HG02884 (cell line): ENCODE results near the gene ARHGAP5.

Experiments
- ATAC-seq: cut with Tn5 transposase; IDR thresholded peaks from one replicate; pipeline ENCODE4 v1.9.1; 2021; ENCODE audit warnings: mild to moderate bottlenecking, moderate library complexity; ENCODE audit not compliant: unreplicated experiment

ARHGAP5 gene

GRCh38 chr14:32074887-32075572, 2.1 kb upstream of the ARHGAP5 start:
- ATAC-seq: no peak

GRCh38 chr14:32075672-32076277, 1.3 kb upstream of the ARHGAP5 start:
- no peak for ATAC-seq

GRCh38 chr14:32076278-32077080, 625 bp upstream of the ARHGAP5 start:
- peak; percentile 40 for ATAC-seq

GRCh38 chr14:32078023-32078857, 1.1 kb downstream of the ARHGAP5 start:
- ATAC-seq: no peak

GRCh38 chr14:32078858-32079216, 1.7 kb downstream of the ARHGAP5 start:
- no peak for ATAC-seq

- ATAC-seq: no peak
Measured at GRCh38 chr14:32079264-32079663, 2.2 kb downstream of the ARHGAP5 start.

GRCh38 chr14:32080001-32080510, 3.0 kb downstream of the ARHGAP5 start:
- ATAC-seq: no peak

- ATAC-seq: no peak
Measured at GRCh38 chr14:32081901-32082300, 4.8 kb downstream of the ARHGAP5 start.

- no peak for ATAC-seq
Measured at GRCh38 chr14:32083315-32083624, 6.2 kb downstream of the ARHGAP5 start.

- ATAC-seq: no peak
Measured at GRCh38 chr14:32083789-32084188, 6.7 kb downstream of the ARHGAP5 start.

- no peak for ATAC-seq
Measured at GRCh38 chr14:32085182-32085844, 8.2 kb downstream of the ARHGAP5 start.

- ATAC-seq: no peak
Measured at GRCh38 chr14:32085845-32086383, 8.8 kb downstream of the ARHGAP5 start.

- no peak for ATAC-seq
Measured at GRCh38 chr14:32087173-32087861, 10.2 kb downstream of the ARHGAP5 start.

GRCh38 chr14:32087907-32088306, 10.8 kb downstream of the ARHGAP5 start:
- no peak for ATAC-seq

- ATAC-seq: no peak
Measured at GRCh38 chr14:32090686-32091085, 13.6 kb downstream of the ARHGAP5 start.

- no peak for ATAC-seq
Measured at GRCh38 chr14:32099473-32099872, 22.4 kb downstream of the ARHGAP5 start.

- no peak for ATAC-seq
Measured at GRCh38 chr14:32100175-32100574, 23.1 kb downstream of the ARHGAP5 start.

- ATAC-seq: peak; percentile 75
Measured at GRCh38 chr14:32102152-32102787, 25.2 kb downstream of the ARHGAP5 start.

GRCh38 chr14:32102968-32103367, 25.9 kb downstream of the ARHGAP5 start:
- no peak for ATAC-seq
